Neutrophil (primary cell): ENCODE results near the gene NUB1.

Source experiments
- H3K27ac ChIP-seq: fragments of 200-600 bp; sonication (generic); 2 replicates; pipeline ENCODE4 v1.5.1; 2016; ENCODE audit warnings: mild to moderate bottlenecking, moderate library complexity
- H3K27me3 ChIP-seq: fragments of 200-600 bp; sonication (generic); 2 replicates; pipeline ENCODE4 v1.6.0; 2016; ENCODE audit warnings: mild to moderate bottlenecking
- H3K36me3 ChIP-seq: fragments of 200-600 bp; sonication (generic); 2 replicates; pipeline ENCODE4 v1.5.1; 2017
- H3K4me1 ChIP-seq, 2 experiments: fragments of 200-600 bp in 1 of 2; sonication (generic) in 1 of 2; 1 replicate in 1 of 2; 2 replicates in 1 of 2; pipeline versions ENCODE4 v1.5.1 to v1.6.1; 2013 to 2016; ENCODE audit warnings: low read depth in 1 of 2, low read length in 1 of 2, mild to moderate bottlenecking in 1 of 2, moderate library complexity in 1 of 2; ENCODE audit not compliant: control insufficient read depth in 1 of 2, insufficient read depth in 1 of 2
- H3K4me3 ChIP-seq, 2 experiments: fragments of 200-600 bp in 1 of 2; sonication (generic) in 1 of 2; 1 replicate in 1 of 2; 2 replicates in 1 of 2; pipeline ENCODE4 v1.5.1; 2013 to 2016; ENCODE audit warnings: low read depth in 1 of 2, low read length in 1 of 2, mild to moderate bottlenecking in 1 of 2, moderate library complexity in 1 of 2
- H3K9me3 ChIP-seq: fragments of 200-600 bp; sonication (generic); 2 replicates; pipeline ENCODE4 v1.5.1; 2016
- CTCF ChIP-seq: fragments of 200-600 bp; sonication (generic); IDR thresholded peaks from 2 replicates; pipeline ENCODE4 v1.5.1; 2016; ENCODE audit warnings: antibody characterized with exemption

Gene NUB1

DNA sequence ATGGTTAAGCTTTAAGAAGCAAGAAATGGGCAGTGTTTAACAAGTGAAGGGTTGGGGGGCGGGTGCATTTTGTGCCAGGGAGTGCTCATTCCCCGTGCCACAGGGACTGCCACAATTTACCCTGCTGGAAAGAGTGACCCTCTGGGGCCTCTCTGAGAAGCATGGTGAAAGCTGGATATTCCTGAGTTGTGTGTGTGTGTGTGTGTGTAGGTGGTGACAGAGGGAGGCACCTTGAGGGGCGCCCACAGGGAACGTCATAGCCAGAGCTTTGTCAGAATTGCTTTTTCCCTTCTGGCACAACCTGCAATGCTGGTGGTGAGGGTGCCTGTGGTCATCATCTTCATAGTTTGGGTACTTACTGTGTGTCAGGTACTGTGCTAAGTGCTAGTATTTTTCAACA is 70.7 kb downstream of the NUB1 start:
- TF ChIP-seq CTCF: no peak
- H3K27ac ChIP-seq: no peak overlapping the region
- no peak overlapping the region for H3K4me3 ChIP-seq
- no peaks in the 10 kb centered on the region for H3K36me3 ChIP-seq
- H3K27me3 ChIP-seq: peaks cover 61% of the 10 kb centered on the region
- no peaks in the 10 kb centered on the region for H3K9me3 ChIP-seq
- H3K4me1 ChIP-seq: peaks cover 4 to 27% of the 10 kb centered on the region in 2 experiments

DNA sequence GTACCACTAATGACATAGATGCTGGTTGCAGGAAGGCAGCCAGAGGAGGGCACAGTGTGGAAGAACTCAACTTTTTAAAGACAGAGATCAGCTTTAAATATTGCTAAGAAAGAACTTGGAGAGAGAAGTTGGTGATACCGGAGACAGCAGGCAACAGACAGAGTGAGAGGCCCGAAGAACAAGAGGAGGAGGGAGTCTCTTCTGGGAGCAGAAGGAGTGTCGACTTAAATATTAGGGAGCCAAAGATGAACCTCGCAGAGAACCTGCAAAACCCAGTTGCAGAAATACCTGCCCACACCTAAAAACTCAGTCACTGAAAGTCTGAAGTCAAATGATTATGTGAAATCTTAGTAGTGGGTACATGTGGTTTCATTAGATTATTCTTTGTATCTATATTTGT is 71.6 kb downstream of the NUB1 start:
- Histone ChIP-seq H3K4me1 (peaks cover 4 to 27% of the 10 kb centered on the region in 2 experiments), H3K36me3 (no peaks in the 10 kb centered on the region), H3K27ac (no peak overlapping the region), H3K4me3 (no peak overlapping the region), H3K9me3 (no peaks in the 10 kb centered on the region), H3K27me3 (peaks cover 52% of the 10 kb centered on the region)
- TF ChIP-seq CTCF: no peak

DNA sequence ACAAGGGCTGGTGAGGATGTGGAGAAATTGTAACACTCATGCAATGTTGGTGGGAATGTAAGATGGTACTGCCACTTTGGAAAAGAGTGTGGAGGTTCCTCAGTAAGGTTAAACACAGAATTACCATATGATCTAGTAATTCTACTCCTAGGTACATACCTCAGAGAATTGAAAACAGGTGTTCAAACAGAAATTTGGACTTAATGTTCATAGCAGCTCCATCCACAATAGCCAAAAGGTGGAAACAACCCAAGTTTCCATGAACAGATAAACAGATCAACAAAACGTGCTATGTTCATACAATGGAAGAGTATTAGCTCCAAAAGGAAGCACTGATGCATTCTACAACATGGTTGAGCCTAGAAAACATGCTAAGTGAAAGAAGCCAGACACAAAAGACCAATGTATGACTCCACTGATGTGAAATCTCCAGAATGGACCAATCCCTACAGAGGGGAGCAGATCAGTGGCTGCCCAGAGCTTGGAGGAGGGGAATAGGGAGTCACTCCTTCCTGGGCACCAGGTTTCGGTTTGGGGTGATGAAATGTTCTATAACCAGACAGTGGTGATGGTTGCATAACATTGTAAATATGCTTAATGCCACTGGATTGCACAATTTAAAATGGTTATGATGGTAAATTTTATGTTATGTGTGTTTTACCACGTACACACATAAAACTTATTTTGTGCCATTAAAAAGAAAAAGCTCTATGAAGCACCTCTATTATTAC is 73.9 kb downstream of the NUB1 start:
- Histone ChIP-seq H3K9me3 (no peaks in the 10 kb centered on the region), H3K27ac (no peak overlapping the region), H3K4me3 (no peak overlapping the region), H3K36me3 (no peaks in the 10 kb centered on the region), H3K4me1 (peaks cover 4 to 9% of the 10 kb centered on the region in 2 experiments), H3K27me3 (peaks cover 29% of the 10 kb centered on the region)
- no peak for TF ChIP-seq CTCF

DNA sequence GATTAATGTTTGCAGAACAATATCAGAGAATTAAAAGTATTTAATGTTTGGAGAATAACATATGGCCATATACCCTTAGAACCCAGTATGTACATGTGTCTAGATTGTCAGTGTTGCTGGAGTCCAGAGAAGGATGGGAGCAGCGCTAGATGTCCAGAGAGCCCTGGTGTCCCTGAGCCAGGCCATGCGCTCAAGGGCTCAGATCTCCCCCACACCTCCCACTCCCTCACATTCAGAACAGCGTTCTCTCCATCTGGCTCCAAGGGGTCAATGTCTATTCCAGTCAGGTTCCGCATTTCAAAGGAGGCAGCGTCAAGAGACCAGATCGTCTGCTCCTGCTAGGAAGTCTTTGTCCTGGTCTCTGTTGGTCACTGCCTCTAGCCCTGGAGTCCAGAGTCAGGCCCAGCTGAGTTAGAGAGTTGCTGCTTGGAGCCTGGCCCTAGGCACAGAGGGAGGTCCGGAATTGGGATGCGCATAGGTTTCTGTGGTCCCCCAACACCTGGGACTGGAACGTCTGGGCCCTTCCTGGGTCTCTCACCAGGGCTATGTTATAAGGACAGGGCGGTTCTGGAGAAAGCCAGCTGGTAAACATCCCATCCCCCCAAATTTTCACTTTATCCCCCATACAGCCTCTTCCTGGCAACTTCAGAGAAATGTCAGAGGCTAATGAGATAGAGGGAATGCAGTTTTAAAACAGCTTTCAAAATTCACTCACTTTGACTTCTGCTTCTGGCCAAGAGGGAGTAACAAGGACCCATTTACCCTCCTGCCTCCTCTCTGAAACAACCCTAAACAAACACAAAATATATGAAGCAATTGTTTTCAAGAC is 74.7 kb downstream of the NUB1 start:
- Histone ChIP-seq H3K9me3 (no peaks in the 10 kb centered on the region), H3K27me3 (peaks cover 21% of the 10 kb centered on the region), H3K27ac (no peak overlapping the region), H3K4me3 (no peak overlapping the region), H3K36me3 (no peaks in the 10 kb centered on the region), H3K4me1 (peaks cover 4 to 9% of the 10 kb centered on the region in 2 experiments)
- no peak for TF ChIP-seq CTCF

- Histone ChIP-seq H3K4me3 (no peak overlapping the region), H3K4me1 (peaks cover 4 to 9% of the 10 kb centered on the region in 2 experiments), H3K9me3 (no peaks in the 10 kb centered on the region), H3K36me3 (no peaks in the 10 kb centered on the region), H3K27ac (no peak overlapping the region), H3K27me3 (peaks cover 15% of the 10 kb centered on the region)
- no peak for TF ChIP-seq CTCF
Observed at GRCh38 chr7:151416941-151417315, 75.3 kb downstream of the NUB1 start.
